HG03139 (cell line): Measurements from ENCODE around the gene KLHL24.
"Not testable (repeated sequence)": the region's sequence is repeated elsewhere in the genome, so short reads cannot be mapped to it uniquely, and the experiment has no call there.

Experiments
- ATAC-seq: cut with Tn5 transposase; IDR thresholded peaks from one replicate; pipeline ENCODE4 v1.9.1; 2021; ENCODE audit not compliant: unreplicated experiment

Gene KLHL24

GRCh38 chr3:183635107-183635430, 354 bp upstream of the KLHL24 start:
- no peak for ATAC-seq

- ATAC-seq: peak; percentile 71
These were observed 1.0 kb downstream of the KLHL24 start for GRCh38 chr3:183636221-183637105.

GRCh38 chr3:183637106-183637486, 1.7 kb downstream of the KLHL24 start:
- ATAC-seq: no peak

- ATAC-seq: not testable (repeated sequence)
These were observed 2.2 kb downstream of the KLHL24 start for GRCh38 chr3:183637633-183638032.

GRCh38 chr3:183638101-183638852, 2.9 kb downstream of the KLHL24 start:
- no peak for ATAC-seq

- ATAC-seq: not testable (repeated sequence)
These were observed 5.2 kb downstream of the KLHL24 start for GRCh38 chr3:183640635-183641034.

GRCh38 chr3:183641882-183642281, 6.5 kb downstream of the KLHL24 start:
- ATAC-seq: no peak

GRCh38 chr3:183644244-183644643, 8.8 kb downstream of the KLHL24 start:
- ATAC-seq: no peak

- no peak for ATAC-seq
These were observed 9.8 kb downstream of the KLHL24 start for GRCh38 chr3:183645254-183645653.

- no peak for ATAC-seq
These were observed 15.1 kb downstream of the KLHL24 start for GRCh38 chr3:183650554-183650953.

GRCh38 chr3:183653209-183654064, 18.0 kb downstream of the KLHL24 start:
- no peak for ATAC-seq

GRCh38 chr3:183654727-183655126, 19.3 kb downstream of the KLHL24 start:
- no peak for ATAC-seq

GRCh38 chr3:183662099-183662498, 26.7 kb downstream of the KLHL24 start:
- no peak for ATAC-seq

- ATAC-seq: no peak
These were observed 29.5 kb downstream of the KLHL24 start for GRCh38 chr3:183664913-183665381.

- no peak for ATAC-seq
These were observed 44.6 kb downstream of the KLHL24 start for GRCh38 chr3:183680061-183680460.

- ATAC-seq: no peak
These were observed 52.3 kb downstream of the KLHL24 start for GRCh38 chr3:183687705-183688104.

GRCh38 chr3:183688874-183689273, 53.5 kb downstream of the KLHL24 start:
- no peak for ATAC-seq

- not testable (repeated sequence) for ATAC-seq
These were observed 54.2 kb downstream of the KLHL24 start for GRCh38 chr3:183689621-183690020.

- no peak for ATAC-seq
These were observed 55.1 kb downstream of the KLHL24 start for GRCh38 chr3:183690402-183690995.

- no peak for ATAC-seq
These were observed 57.0 kb downstream of the KLHL24 start for GRCh38 chr3:183692436-183692835.
